Measurements from ENCODE around the gene LRMDA.

DNA sequence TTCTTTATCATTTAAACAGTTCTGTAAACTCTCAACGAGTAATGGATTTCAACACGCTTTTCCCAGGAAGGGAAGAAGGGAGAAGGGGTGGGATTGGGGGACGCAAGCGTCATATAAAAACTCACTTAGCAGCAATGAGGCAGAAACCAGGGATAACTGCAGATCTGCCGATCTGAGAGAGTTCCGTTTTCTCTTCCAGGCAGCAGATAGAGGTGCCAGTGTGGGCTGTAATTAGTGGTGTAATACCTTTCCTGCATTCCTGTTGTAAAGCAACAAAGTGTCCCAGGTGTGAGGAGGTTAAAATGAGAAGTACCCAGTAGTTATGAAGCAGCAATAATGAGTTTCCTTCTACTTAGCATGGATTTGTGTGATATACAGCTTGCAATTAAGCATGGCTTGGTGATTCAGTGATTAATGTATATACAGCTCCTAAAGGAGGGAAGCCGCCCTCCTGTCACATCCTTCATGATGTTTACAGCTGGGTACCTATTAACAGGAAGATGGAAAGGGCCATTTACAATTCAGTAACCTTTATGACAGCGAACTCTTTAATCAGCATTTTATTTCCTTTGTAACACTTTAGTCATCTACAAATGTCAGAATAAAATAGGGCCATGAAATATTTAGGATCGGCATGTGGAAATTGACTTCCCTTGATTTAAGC, 271.9 kb downstream of the LRMDA start:
- no peak for TF ChIP-seq POLR2A (IDR thresholded peaks at IDR 0.05)
- TF ChIP-seq, protein P1, sequence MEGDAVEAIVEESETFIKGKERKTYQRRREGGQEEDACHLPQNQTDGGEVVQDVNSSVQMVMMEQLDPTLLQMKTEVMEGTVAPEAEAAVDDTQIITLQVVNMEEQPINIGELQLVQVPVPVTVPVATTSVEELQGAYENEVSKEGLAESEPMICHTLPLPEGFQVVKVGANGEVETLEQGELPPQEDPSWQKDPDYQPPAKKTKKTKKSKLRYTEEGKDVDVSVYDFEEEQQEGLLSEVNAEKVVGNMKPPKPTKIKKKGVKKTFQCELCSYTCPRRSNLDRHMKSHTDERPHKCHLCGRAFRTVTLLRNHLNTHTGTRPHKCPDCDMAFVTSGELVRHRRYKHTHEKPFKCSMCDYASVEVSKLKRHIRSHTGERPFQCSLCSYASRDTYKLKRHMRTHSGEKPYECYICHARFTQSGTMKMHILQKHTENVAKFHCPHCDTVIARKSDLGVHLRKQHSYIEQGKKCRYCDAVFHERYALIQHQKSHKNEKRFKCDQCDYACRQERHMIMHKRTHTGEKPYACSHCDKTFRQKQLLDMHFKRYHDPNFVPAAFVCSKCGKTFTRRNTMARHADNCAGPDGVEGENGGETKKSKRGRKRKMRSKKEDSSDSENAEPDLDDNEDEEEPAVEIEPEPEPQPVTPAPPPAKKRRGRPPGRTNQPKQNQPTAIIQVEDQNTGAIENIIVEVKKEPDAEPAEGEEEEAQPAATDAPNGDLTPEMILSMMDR (IDR thresholded peaks at IDR 0.05): no peak
